ENCODE measurements around the gene TSPAN17. TPM values are rescaled to one million over a fixed set of nuclear protein-coding genes. Genes with fewer than 3 reads are reported as not detected.

TSPAN17 gene
- polyA plus RNA-seq, 1 of the 3 experiments (the other 2 are of a cell fraction): 61.7 TPM

DNA sequence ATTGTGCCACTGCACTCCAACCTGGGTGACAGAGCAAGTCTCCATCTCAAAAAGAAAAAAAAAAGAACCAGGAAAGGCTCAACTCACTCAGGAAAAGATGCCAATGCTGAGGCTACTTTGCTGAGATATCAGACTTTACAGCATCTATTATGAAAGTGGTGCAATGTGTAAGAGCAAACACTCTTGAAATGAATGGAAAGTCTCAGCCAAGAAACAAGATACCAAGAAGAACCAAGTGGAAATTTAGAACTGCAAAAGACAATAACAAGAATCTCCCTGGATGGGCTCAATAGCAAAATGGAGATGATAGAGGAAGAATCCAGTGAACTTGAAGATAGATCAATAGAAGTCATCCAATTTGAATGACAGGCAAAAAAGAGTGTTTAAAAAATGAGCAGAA lies 37.7 kb downstream of the TSPAN17 start:
- Histone ChIP-seq H3K36me3 (replicated peaks in 1 of 2; ENCODE audit: control insufficient read depth in 1 of 2, insufficient read depth in 2 of 2, low read length in 1 of 2) (no peaks in the 10 kb centered on the region), H2AFZ (ENCODE audit: low read depth) (no peak overlapping the region), H4K20me1 (ENCODE audit: insufficient read depth) (no peaks in the 10 kb centered on the region), H3K9me2 (no peaks in the 10 kb centered on the region), H3K27me3 (ENCODE audit: insufficient read depth) (no peaks in the 10 kb centered on the region; the same call in 1 of the 2 replicates), H3K9ac (no peak overlapping the region), H3K4me2 (no peak overlapping the region), H3K4me1 (ENCODE audit: control insufficient read depth in 1 of 2, insufficient read depth in 2 of 2, low read depth in 1 of 2, low read length in 1 of 2) (no peaks in the 10 kb centered on the region), H3F3A (replicated peaks; ENCODE audit: insufficient read depth) (no peaks in the 10 kb centered on the region), H3K79me2 (ENCODE audit: insufficient read depth) (no peaks in the 10 kb centered on the region), H3K9me3 (no peaks in the 10 kb centered on the region), H3K27ac (ENCODE audit: low read depth in 2 of 2, low read length in 1 of 2) (no peak overlapping the region), H3K4me3 (ENCODE audit: low read depth in 2 of 2, low read length in 1 of 2) (no peak overlapping the region)
- ChIA-PET CTCF (interaction anchor here (1.4 kb wide), 1 partner anchor 15 kb away, joined by 3 read pairs; no protein-coding TSS in a partner anchor), POLR2A (no interaction called here)
- no peak for TF ChIP-seq POLR2AphosphoS5 (IDR thresholded peaks at IDR 0.05; ENCODE audit: low read depth, low read length)
- TF ChIP-seq TEAD4 (IDR thresholded peaks at IDR 0.05; ENCODE audit: borderline replicate concordance, insufficient read depth): no peak
- TF ChIP-seq GATA2 (CRISPR knock-in tag; IDR thresholded peaks at IDR 0.05): no peak
- no peak for TF ChIP-seq EP300 (IDR thresholded peaks at IDR 0.05; ENCODE audit: borderline replicate concordance in 1 of 2, low read depth in 1 of 2, low read length in 1 of 2)
- TF ChIP-seq JUND (IDR thresholded peaks at IDR 0.05): no peak
- no peak for DNase-seq

DNA sequence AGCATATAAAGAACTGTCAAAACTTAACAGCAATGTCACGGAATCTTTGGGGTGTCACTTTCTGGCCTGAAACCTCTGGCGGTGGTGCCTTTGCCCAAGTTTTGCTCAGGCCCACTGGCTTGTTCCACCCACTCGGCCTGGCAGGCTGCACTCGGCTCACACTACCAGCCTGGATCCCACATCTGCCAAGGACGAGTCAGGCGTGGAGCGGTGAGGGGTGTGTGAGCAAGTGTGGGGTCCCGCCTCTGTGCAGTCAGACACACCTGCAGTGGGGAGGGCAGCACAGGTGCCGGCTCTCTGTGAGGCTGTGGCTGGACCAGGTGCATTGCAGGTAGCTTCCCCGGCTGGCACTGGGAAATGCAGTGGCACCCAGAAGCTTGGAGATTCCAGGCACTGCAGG lies 40.0 kb downstream of the TSPAN17 start:
- no peak for DNase-seq
- H2AFZ ChIP-seq (ENCODE audit: low read depth): no peak overlapping the region
- no peak overlapping the region for H3K4me2 ChIP-seq
- H3K4me3 ChIP-seq (ENCODE audit: low read depth in 2 of 2, low read length in 1 of 2): no peak overlapping the region
- ChIA-PET CTCF (interaction anchor here (0.8 to 1.2 kb wide), 2 partner anchors 11 to 29 kb away, joined by 3 read pairs; no protein-coding TSS in a partner anchor), POLR2A (no interaction called here)
- H3K79me2 ChIP-seq (ENCODE audit: insufficient read depth): no peaks in the 10 kb centered on the region
- no peaks in the 10 kb centered on the region for H3K4me1 ChIP-seq (ENCODE audit: control insufficient read depth in 1 of 2, insufficient read depth in 2 of 2, low read depth in 1 of 2, low read length in 1 of 2)
- no peaks in the 10 kb centered on the region for H3K9me2 ChIP-seq
- WGBS (ENCODE audit: low lambda C conversion rate): 50% methylated on average over 5 of the region's 10 CpGs
- no peaks in the 10 kb centered on the region; the same call in 1 of the 2 replicates for H3K27me3 ChIP-seq (ENCODE audit: insufficient read depth)
- TF ChIP-seq CTCF (IDR thresholded peaks at IDR 0.05) (no peak), MEF2A (IDR thresholded peaks at IDR 0.05; ENCODE audit: borderline replicate concordance, low read depth) (no peak), FOXJ3 (CRISPR knock-in tag; IDR thresholded peaks at IDR 0.05) (no peak), ZBTB33 (IDR thresholded peaks at IDR 0.05; ENCODE audit: borderline replicate concordance, low read depth) (no peak), GABPA (IDR thresholded peaks at IDR 0.05; ENCODE audit: low read depth) (no peak), FOXM1 (IDR thresholded peaks at IDR 0.05; ENCODE audit: low read depth) (no peak), YY1 (IDR thresholded peaks at IDR 0.05; ENCODE audit: low read depth) (no peak), JUND (IDR thresholded peaks at IDR 0.05) (no peak), MXI1 (IDR thresholded peaks at IDR 0.05; ENCODE audit: low read depth, low read length) (no peak), FOSL2 (IDR thresholded peaks at IDR 0.05; ENCODE audit: borderline replicate concordance, low read depth) (no peak), RAD21 (IDR thresholded peaks at IDR 0.05; ENCODE audit: low read length) (no peak), MAX (IDR thresholded peaks at IDR 0.05; ENCODE audit: low read depth) (no peak), EZH2phosphoT487 (IDR thresholded peaks at IDR 0.05; ENCODE audit: borderline replicate concordance, low read depth) (no peak), TEAD4 (IDR thresholded peaks at IDR 0.05; ENCODE audit: borderline replicate concordance, insufficient read depth) (no peak)
- TF ChIP-seq, protein P1, sequence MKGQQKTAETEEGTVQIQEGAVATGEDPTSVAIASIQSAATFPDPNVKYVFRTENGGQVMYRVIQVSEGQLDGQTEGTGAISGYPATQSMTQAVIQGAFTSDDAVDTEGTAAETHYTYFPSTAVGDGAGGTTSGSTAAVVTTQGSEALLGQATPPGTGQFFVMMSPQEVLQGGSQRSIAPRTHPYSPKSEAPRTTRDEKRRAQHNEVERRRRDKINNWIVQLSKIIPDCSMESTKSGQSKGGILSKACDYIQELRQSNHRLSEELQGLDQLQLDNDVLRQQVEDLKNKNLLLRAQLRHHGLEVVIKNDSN (IDR thresholded peaks at IDR 0.05; ENCODE audit: borderline replicate concordance, low read depth): no peak
- H3K9me3 ChIP-seq: no peaks in the 10 kb centered on the region
- no peak overlapping the region for H3K9ac ChIP-seq
- H3F3A ChIP-seq (replicated peaks; ENCODE audit: insufficient read depth): no peaks in the 10 kb centered on the region
- H3K27ac ChIP-seq (ENCODE audit: low read depth in 2 of 2, low read length in 1 of 2): no peak overlapping the region
- no peaks in the 10 kb centered on the region for H3K36me3 ChIP-seq (replicated peaks in 1 of 2; ENCODE audit: control insufficient read depth in 1 of 2, insufficient read depth in 2 of 2, low read length in 1 of 2)
- no peaks in the 10 kb centered on the region for H4K20me1 ChIP-seq (ENCODE audit: insufficient read depth)
